Upper lobe of left lung (tissue), 6 donors: ENCODE results near the gene STARD7. TPM values are rescaled to one million over a fixed set of nuclear protein-coding genes. Genes with fewer than 3 reads are reported as not detected.
A peak's percentile ranks its signal among the peaks of the same experiment; 100 is the strongest.

ENCODE experiments used
- ATAC-seq, 2 donors: fragments of 200-7000 bp; cut with Tn5 transposase; one replicate each; pipeline ENCODE4 v1.9.1; 2022; ENCODE audit warnings: mild to moderate bottlenecking in 2 of 2, moderate library complexity in 2 of 2; ENCODE audit not compliant: low FRiP score in 2 of 2
- DNase-seq, 2 donors: peaks; one replicate each; pipeline ENCODE4 v3.0.0-alpha.2; 2019 to 2020
- H3K27ac ChIP-seq, 4 donors: fragments of 200-600 bp; sonication (generic); one replicate each; pipeline ENCODE4 v1.5.1; 2016 to 2019
- H3K27me3 ChIP-seq, 4 donors: fragments of 200-600 bp; sonication (generic); one replicate each; pipeline ENCODE4 v1.5.1; 2017 to 2019
- H3K36me3 ChIP-seq, 4 donors: fragments of 200-600 bp; sonication (generic); one replicate each; pipeline ENCODE4 v1.5.1; 2016 to 2019
- H3K4me1 ChIP-seq, 4 donors: fragments of 200-600 bp; sonication (generic); one replicate each; pipeline ENCODE4 v1.5.1; 2018 to 2019
- H3K4me3 ChIP-seq, 4 donors: fragments of 200-600 bp; sonication (generic); one replicate each; pipeline ENCODE4 v1.5.1; 2017 to 2019; ENCODE audit warnings: mild to moderate bottlenecking in 2 of 4, moderate library complexity in 1 of 4
- H3K9me3 ChIP-seq, 4 donors: fragments of 200-600 bp; sonication (generic); one replicate each; pipeline ENCODE4 v1.5.1; 2018 to 2019
- EP300 ChIP-seq, 4 donors: sonication (generic); formaldehyde crosslinking; IDR thresholded peaks; one replicate each; pipeline ENCODE4 v1.5.1; 2017; ENCODE audit warnings: antibody characterized with exemption in 4 of 4, control low read depth in 2 of 4
- POLR2A ChIP-seq, 4 donors: fragments of 450-650 bp; IDR thresholded peaks; one replicate each; pipeline ENCODE4 v1.5.1; 2016 to 2017; ENCODE audit warnings: antibody characterized with exemption in 4 of 4, mild to moderate bottlenecking in 2 of 4
- POLR2AphosphoS5 ChIP-seq, 2 donors: sonication (generic); formaldehyde crosslinking; IDR thresholded peaks; one replicate each; pipeline ENCODE4 v1.5.1; 2017; ENCODE audit warnings: antibody characterized with exemption in 2 of 2
- WGBS, 2 donors: methylation state at CpG; one replicate each; pipeline ENCODE4 v1.1.5; 2017 to 2018; 5-methylcytosine and 5-hydroxymethylcytosine counted together
- total RNA-seq, 6 donors: library from RNA; depleted of rRNA in 4 of 6; stranded (reverse); fragments of >200 nt in 4 of 6; gene quantifications; one replicate each; pipeline versions ENCODE4 v1.1.0 to v1.2.1, GENCODE V29; 2016 to 2021
- TF ChIP-seq, protein P1 (sequence below), 6 experiments: fragments of 450-650 bp in 4 of 6; fragments of 200-600 bp in 2 of 6; sonication (generic) in 2 of 6; IDR thresholded peaks; one replicate each; pipeline ENCODE4 v1.5.1; 2016 to 2019; ENCODE audit warnings: antibody characterized with exemption in 6 of 6
- donor health status: DM: no; HTN: no; CAD: no; lungs with moderate emphysema.
- donor health status: DM: no; HTN: yes; CAD: no; lungs with severe emphysema.

STARD7 gene
- total RNA-seq, 6 donors from 2014 or later = 76.4 to 226 (median 166) TPM

DNA sequence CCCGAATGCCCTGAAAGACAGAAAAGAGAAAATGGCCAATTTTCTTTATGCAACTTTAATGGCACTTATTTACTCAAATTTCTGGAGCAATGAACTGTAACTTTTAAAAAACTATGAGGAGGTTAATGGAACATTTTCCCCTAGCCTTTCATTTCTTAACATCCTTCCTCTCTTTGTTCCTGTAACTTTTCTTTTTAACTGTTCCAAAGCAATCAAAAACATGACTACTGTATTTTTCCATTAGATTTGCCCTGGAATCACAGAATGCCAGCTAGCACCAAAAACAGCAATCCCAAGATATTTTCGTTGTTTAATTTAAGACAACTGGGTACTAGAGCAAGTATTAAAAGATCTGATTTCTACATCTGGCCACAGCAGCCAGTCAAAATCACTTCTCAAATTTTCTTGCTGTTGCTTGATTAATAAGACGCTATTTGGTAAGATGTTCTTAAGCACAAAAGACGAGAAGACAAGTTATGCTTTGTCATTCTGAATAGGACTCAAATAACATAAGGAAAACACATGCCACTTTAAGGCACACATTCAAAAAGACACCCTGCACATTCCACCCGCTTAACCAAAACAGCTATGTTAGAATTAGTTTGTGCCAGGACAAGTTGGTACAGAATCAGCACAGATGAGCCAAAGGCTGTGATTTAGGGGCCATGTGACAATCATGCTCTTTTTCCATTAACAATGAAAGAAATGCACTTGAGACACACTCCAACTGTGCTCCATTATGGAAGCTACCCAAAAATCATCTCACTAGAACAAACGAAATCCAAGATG lies 3.6 kb downstream of the STARD7 start:
- no peak for DNase-seq
- 38 to 39% methylated on average over 6 of the region's 6 CpGs for WGBS, 2 donors
- Histone ChIP-seq H3K36me3 (no peaks in the 10 kb centered on the region), H3K4me1 (peaks cover 72 to 83% (median 80%) of the 10 kb centered on the region in 4 donors), H3K4me3 (peak overlapping the region in 2 of 4 donors; percentile 7 to 9), H3K9me3 (no peaks in the 10 kb centered on the region), H3K27ac (peak overlapping the region; percentile 52 to 79 (median 78)), H3K27me3 (no peaks in the 10 kb centered on the region)
- no peak for TF ChIP-seq EP300 (IDR thresholded peaks at IDR 0.05)
- no peak for ATAC-seq

DNA sequence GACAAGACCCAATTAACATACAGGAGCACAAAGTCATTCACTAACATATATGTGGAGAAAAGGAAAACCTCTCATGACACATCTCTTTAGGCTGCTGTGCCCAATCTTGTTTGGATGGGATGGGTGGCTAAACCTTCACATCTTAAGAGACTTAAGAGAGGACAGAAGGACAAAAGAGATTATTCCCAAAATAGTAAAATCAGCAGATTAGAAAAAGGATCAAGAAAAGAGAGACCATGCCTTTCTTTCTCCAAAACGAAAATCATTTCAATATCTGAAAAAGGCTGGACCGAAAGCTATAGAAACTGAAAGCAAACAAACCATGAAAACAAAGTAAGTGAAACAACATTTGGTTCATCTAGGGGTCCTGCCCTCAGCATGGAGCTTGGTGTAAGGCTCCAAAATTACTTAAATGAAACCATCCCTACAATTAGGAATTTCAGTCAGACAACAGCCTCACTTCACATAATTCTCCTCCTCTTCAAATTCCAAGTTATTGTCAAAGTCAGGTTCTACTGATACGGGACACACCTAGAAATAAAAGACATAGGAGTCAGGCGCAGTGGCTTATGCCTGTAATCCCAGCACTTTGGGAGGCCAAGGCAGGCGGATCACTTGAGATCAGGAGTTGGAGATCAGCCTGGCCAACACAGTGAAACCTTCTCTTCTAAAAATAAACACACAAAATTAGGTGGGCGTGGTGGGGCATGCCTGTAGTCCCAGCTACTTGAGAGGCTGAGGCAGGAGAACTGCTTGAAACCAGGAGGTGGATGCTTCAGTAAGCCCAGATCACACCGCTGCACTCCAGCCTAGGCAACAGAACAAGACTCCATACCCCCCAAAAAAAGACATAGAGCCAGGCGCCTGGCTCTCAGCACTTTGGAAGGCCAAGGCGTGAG lies 5.2 kb downstream of the STARD7 start:
- Histone ChIP-seq H3K4me3 (peak overlapping the region in 1 of 4 donors; percentile 9), H3K4me1 (peaks cover 72 to 90% (median 85%) of the 10 kb centered on the region in 4 donors), H3K9me3 (no peaks in the 10 kb centered on the region), H3K27ac (peak overlapping the region; percentile 52 to 79 (median 78)), H3K27me3 (no peaks in the 10 kb centered on the region), H3K36me3 (no peaks in the 10 kb centered on the region)
- DNase-seq (peak in 1 of 2 donors; percentile 52), ATAC-seq (no peak)
- TF ChIP-seq EP300 (IDR thresholded peaks at IDR 0.05) = no peak
- 60 to 62% methylated on average over 9 of the region's 9 CpGs for WGBS, 2 donors

DNA sequence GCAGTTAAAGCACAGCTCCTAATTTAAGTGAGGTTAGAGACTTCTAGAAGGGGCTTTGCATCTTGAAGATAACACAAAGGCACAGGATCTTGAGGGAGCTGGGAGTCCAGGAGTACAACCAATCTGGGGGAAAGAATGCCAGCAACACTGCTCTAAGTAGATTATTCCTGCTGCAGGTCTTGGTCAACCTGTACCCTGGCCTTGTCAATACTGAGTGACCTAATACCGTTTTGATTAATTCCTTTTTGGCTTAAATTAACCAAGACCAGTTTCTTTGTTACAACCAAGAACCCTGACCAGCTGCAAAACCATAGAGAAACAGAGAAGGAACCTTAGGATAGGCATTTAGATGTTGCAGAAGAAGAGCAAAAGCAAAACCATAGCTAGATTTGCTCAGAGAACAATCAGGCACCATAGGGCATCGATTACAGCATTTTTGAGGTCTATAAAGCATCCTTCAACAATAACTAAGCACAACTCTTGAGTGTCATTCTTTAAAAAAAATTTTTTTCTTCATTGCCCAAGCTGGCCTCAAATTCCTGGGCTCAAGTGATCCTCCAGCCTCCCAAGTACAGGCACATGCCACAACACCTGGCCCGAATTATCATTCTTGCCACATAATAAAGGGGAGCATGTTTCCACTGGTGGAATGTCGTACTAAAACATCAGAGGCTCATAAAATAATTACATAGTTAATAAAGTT lies 6.3 kb downstream of the STARD7 start:
- Histone ChIP-seq H3K9me3 (no peaks in the 10 kb centered on the region), H3K4me1 (peaks cover 71 to 89% (median 83%) of the 10 kb centered on the region in 4 donors), H3K4me3 (no peak overlapping the region), H3K36me3 (no peaks in the 10 kb centered on the region), H3K27me3 (no peaks in the 10 kb centered on the region), H3K27ac (peak overlapping the region; percentile 52 to 79 (median 78))
- ATAC-seq (peak; percentile 30 to 65), DNase-seq (peak in 1 of 2 donors; percentile 53)
- TF ChIP-seq EP300 (IDR thresholded peaks at IDR 0.05) (no peak), POLR2A (IDR thresholded peaks at IDR 0.05) (no peak), POLR2AphosphoS5 (IDR thresholded peaks at IDR 0.05) (peak in 1 of 2 donors; percentile 14)
- TF ChIP-seq, protein P1, sequence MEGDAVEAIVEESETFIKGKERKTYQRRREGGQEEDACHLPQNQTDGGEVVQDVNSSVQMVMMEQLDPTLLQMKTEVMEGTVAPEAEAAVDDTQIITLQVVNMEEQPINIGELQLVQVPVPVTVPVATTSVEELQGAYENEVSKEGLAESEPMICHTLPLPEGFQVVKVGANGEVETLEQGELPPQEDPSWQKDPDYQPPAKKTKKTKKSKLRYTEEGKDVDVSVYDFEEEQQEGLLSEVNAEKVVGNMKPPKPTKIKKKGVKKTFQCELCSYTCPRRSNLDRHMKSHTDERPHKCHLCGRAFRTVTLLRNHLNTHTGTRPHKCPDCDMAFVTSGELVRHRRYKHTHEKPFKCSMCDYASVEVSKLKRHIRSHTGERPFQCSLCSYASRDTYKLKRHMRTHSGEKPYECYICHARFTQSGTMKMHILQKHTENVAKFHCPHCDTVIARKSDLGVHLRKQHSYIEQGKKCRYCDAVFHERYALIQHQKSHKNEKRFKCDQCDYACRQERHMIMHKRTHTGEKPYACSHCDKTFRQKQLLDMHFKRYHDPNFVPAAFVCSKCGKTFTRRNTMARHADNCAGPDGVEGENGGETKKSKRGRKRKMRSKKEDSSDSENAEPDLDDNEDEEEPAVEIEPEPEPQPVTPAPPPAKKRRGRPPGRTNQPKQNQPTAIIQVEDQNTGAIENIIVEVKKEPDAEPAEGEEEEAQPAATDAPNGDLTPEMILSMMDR (IDR thresholded peaks at IDR 0.05) = no peak
- 57 to 66% methylated on average over 4 of the region's 4 CpGs for WGBS, 2 donors

DNA sequence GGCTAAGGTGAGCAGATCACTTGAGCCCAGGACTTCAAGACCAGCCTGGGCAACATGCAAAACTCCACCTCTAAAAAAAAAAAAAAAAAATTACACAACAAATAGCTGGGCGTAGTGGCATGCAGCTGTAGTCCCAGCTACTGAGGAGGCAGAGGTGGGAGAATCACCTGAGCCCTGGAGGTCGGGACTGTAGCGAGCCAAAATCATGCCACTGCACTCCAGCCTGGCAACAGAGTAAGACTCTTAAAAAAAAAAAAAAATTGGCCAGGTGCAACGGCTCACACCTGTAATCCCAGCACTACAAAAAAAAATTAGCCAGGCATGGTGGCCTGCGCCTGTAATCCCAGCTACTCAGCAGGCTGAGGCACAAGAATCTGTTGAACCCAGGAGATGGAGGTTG lies 7.3 kb downstream of the STARD7 start:
- H3K27ac ChIP-seq = peak overlapping the region; percentile 9 to 78 (median 54)

DNA sequence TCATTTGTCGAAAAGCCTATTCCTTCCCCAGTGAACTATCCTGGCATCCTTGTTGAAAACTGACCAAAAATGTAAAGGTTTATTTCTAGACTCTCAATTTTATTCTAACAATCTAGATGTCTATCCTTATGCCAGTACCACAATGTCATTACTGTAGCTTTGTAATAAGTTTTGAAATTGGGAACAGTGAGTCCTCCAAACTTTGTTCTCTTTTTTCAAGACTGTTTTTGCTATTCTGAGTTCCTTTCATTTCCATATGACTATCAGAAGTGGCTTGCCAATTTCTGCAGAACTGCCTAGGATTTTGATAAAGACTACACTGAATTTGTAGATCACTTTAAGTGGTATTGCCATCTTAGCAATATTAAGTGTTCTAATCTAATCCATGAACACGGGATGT lies 9.7 kb downstream of the STARD7 start:
- ATAC-seq = no peak
- H3K27ac ChIP-seq = peak overlapping the region in 1 of 4 donors; percentile 37
- peaks cover 40 to 65% (median 53%) of the 10 kb centered on the region in 4 donors for H3K4me1 ChIP-seq
- no peaks in the 10 kb centered on the region for H3K27me3 ChIP-seq
- no peak for DNase-seq
- WGBS, 2 donors = 79 to 90% methylated on average over 2 of the region's 2 CpGs
- no peak overlapping the region for H3K4me3 ChIP-seq
- TF ChIP-seq EP300 (IDR thresholded peaks at IDR 0.05) = no peak
- TF ChIP-seq, protein P1 (IDR thresholded peaks at IDR 0.05) = no peak
- no peak for TF ChIP-seq POLR2AphosphoS5 (IDR thresholded peaks at IDR 0.05)
- TF ChIP-seq POLR2A (IDR thresholded peaks at IDR 0.05) = no peak
- H3K36me3 ChIP-seq = peaks cover 9 to 15% (median 13%) of the 10 kb centered on the region in 4 donors
- H3K9me3 ChIP-seq = no peaks in the 10 kb centered on the region

More for the DNA sequence above, 7.3 kb downstream of the STARD7 start:
- H3K27me3 ChIP-seq = no peaks in the 10 kb centered on the region
- no peak overlapping the region for H3K4me3 ChIP-seq
- no peaks in the 10 kb centered on the region for H3K9me3 ChIP-seq
- 62 to 67% methylated on average over 5 of the region's 5 CpGs for WGBS, 2 donors
- DNase-seq = no peak
- TF ChIP-seq POLR2A (IDR thresholded peaks at IDR 0.05) = no peak
- TF ChIP-seq POLR2AphosphoS5 (IDR thresholded peaks at IDR 0.05) = no peak
- TF ChIP-seq, protein P1 (IDR thresholded peaks at IDR 0.05) = no peak
- no peak for TF ChIP-seq EP300 (IDR thresholded peaks at IDR 0.05)
- peaks cover 64 to 82% (median 77%) of the 10 kb centered on the region in 4 donors for H3K4me1 ChIP-seq
- ATAC-seq = peak in 1 of 2 donors; percentile 58
- H3K36me3 ChIP-seq = no peaks in the 10 kb centered on the region
